GM23338 (cell line): ENCODE results near the gene TBX10.

Source experiments
- CREB1 ChIP-seq: fragments of 250-450 bp; sonication (Bioruptor Pico); IDR thresholded peaks from 2 replicates; pipeline ENCODE4 v1.5.0; 2020; ENCODE audit warnings: low read depth, mild to moderate bottlenecking, moderate library complexity
- ETS1 ChIP-seq: IDR thresholded peaks from 2 replicates; pipeline ENCODE4 v1.6.1; 2016; ENCODE audit warnings: antibody characterized with exemption
- EZH2 ChIP-seq: fragments of 200-600 bp; sonication (generic); IDR thresholded peaks from one replicate; pipeline ENCODE4 v1.8.0; 2017; ENCODE audit warnings: antibody characterized with exemption, mild to moderate bottlenecking, low read depth; ENCODE audit not compliant: unreplicated experiment
- EZH2phosphoT487 ChIP-seq: fragments of 200-600 bp; sonication (generic); IDR thresholded peaks from one replicate; pipeline ENCODE4 v1.8.1; 2018; ENCODE audit warnings: antibody characterized with exemption; ENCODE audit not compliant: unreplicated experiment
- JUNB ChIP-seq: IDR thresholded peaks from one replicate; pipeline ENCODE4 v1.6.1; 2016; ENCODE audit warnings: antibody characterized with exemption; ENCODE audit not compliant: unreplicated experiment
- POLR2AphosphoS5 ChIP-seq: IDR thresholded peaks from 2 replicates; pipeline ENCODE4 v1.6.1; 2016; ENCODE audit warnings: antibody characterized with exemption, low read depth
- REST ChIP-seq: IDR thresholded peaks from one replicate; pipeline ENCODE4 v1.6.1; 2018; ENCODE audit warnings: antibody characterized with exemption; ENCODE audit not compliant: unreplicated experiment
- ZNF114 ChIP-seq: fragments of 250-450 bp; sonication (Bioruptor Pico); IDR thresholded peaks from 2 replicates; pipeline ENCODE4 v1.5.0; 2020; ENCODE audit warnings: mild to moderate bottlenecking, moderate library complexity
- TF ChIP-seq, protein P1 (sequence below), 2 experiments: fragments of 200-600 bp in 1 of 2; sonication (generic) in 1 of 2; conservative IDR thresholded peaks; 2 replicates each; pipeline versions ENCODE4 v1.5.1 to v1.6.1; 2016 to 2017; ENCODE audit warnings: antibody characterized with exemption in 2 of 2, low read depth in 2 of 2, mild to moderate bottlenecking in 2 of 2, moderate library complexity in 1 of 2

- TF ChIP-seq POLR2AphosphoS5: no peak
- TF ChIP-seq EZH2: no peak
- TF ChIP-seq, protein P1, sequence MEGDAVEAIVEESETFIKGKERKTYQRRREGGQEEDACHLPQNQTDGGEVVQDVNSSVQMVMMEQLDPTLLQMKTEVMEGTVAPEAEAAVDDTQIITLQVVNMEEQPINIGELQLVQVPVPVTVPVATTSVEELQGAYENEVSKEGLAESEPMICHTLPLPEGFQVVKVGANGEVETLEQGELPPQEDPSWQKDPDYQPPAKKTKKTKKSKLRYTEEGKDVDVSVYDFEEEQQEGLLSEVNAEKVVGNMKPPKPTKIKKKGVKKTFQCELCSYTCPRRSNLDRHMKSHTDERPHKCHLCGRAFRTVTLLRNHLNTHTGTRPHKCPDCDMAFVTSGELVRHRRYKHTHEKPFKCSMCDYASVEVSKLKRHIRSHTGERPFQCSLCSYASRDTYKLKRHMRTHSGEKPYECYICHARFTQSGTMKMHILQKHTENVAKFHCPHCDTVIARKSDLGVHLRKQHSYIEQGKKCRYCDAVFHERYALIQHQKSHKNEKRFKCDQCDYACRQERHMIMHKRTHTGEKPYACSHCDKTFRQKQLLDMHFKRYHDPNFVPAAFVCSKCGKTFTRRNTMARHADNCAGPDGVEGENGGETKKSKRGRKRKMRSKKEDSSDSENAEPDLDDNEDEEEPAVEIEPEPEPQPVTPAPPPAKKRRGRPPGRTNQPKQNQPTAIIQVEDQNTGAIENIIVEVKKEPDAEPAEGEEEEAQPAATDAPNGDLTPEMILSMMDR (conservative IDR thresholded peaks at IDR 0.05; ENCODE audit: low read depth in 2 of 2): no peak
- TF ChIP-seq EZH2phosphoT487: no peak
- no peak for TF ChIP-seq CREB1 (CRISPR knock-in tag)
- TF ChIP-seq ETS1: no peak
- no peak for TF ChIP-seq ZNF114
- no peak for TF ChIP-seq JUNB
- TF ChIP-seq REST: no peak
These were observed 35.6 kb upstream of the TBX10 start for GRCh38 chr11:67675058-67675747.
